Progenitor cell of endocrine pancreas (in vitro differentiated cells): Measurements from ENCODE around the gene ARHGAP10. TPM values are rescaled to one million over a fixed set of nuclear protein-coding genes. Genes with fewer than 3 reads are reported as not detected.

ENCODE experiments used
- DNase-seq: peaks from one replicate; pipeline ENCODE4 v3.0.0; 2021; ENCODE audit warnings: low spot score; ENCODE audit not compliant: unreplicated experiment
- H3K27ac Mint-ChIP-seq: 2 replicates; pipeline ENCODE4 v1.8.0; 2021; ENCODE audit warnings: mild to moderate bottlenecking, moderate library complexity, mixed read lengths
- H3K27me3 Mint-ChIP-seq: 2 replicates; pipeline ENCODE4 v1.8.0; 2021; ENCODE audit warnings: mixed read lengths
- H3K36me3 Mint-ChIP-seq: 2 replicates; pipeline ENCODE4 v1.8.0; 2022; ENCODE audit warnings: mixed read lengths; ENCODE audit not compliant: insufficient read depth
- H3K4me1 Mint-ChIP-seq: 2 replicates; pipeline ENCODE4 v1.8.0; 2021; ENCODE audit warnings: low read depth, mixed read lengths
- H3K4me3 Mint-ChIP-seq: 2 replicates; pipeline ENCODE4 v1.8.0; 2021; ENCODE audit warnings: low read depth, mild to moderate bottlenecking, moderate library complexity, mixed read lengths
- H3K9me3 Mint-ChIP-seq: 2 replicates; pipeline ENCODE4 v1.8.0; 2021; ENCODE audit warnings: low read depth, mixed read lengths
- CTCF ChIP-seq: fragments of 200-600 bp; sonication (generic); IDR thresholded peaks from one replicate; pipeline ENCODE4 v1.5.0; 2021; ENCODE audit warnings: antibody characterized with exemption, mild to moderate bottlenecking; ENCODE audit not compliant: unreplicated experiment
- total RNA-seq: library from RNA; stranded (reverse); gene quantifications from 2 replicates; pipeline ENCODE4 v1.2.1, GENCODE V29; 2021

The ARHGAP10 gene
- total RNA-seq, 1 donor from 2014 or later, result 11.0 TPM

DNA sequence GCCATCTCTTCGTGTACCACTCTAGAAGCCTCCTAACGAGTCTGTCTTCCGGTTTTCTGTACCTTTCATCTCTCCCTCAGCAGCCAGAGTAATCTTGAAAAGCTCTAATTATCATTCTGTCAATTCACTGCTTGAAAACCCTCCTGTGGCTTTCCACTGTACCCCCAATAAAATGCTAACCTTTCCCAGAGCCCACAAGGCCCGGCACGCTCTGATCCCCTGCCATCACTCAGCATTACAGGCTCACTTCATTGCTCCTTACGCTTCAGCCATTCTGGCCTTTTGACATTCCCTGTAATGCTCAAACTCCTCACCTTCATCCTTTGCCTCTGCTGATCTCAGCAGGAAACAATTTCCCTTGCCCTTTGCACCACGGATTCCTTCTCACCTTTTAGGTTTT, 112.9 kb downstream of the ARHGAP10 start:
- Mint-ChIP-seq H3K27me3 (no peaks in the 10 kb centered on the region), H3K9me3 (no peaks in the 10 kb centered on the region), H3K4me3 (no peak overlapping the region), H3K4me1 (no peaks in the 10 kb centered on the region), H3K27ac (no peak overlapping the region), H3K36me3 (no peaks in the 10 kb centered on the region)
- no peak for DNase-seq
- no peak for TF ChIP-seq CTCF

DNA sequence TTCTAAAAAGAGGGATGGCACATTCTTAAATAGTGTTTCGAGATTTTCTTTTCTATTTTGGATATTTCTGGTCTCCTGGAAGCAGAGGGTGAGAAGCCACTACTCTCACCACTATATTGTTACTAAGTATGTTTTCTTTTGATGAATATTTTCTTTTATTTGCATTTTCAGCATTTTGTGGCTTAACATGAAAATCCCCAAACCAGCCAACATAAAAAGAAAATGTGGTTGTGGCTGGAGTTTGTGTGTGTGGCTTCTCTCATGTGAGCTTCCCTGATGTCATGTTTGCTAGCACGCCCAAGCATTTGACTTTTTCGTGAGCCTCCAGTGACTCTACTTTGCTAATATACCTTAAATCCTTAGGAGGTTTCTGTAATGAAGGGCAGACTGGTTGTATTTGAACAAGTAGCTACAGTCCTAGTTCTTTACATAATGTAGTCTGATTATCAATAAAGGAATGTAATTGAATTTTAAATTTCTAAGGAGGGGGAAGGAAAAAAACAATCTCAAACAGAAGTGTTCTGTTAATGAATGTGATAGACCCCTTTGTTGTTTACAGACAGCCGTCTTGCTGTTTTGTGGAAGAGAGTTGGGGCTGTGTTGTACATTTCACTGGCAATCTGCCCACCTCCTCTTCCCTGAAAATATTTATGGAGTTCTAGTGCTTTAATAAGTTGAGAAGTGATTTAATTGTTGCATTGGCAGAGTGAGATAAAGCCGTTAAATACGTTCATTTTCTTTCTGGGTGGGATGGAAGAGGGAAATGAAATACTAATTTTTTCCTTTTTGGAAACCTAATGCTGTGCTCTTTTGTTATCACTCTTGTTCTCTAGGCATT, 114.6 kb downstream of the ARHGAP10 start:
- DNase-seq, result no peak
- no peak for TF ChIP-seq CTCF
- H3K4me3 Mint-ChIP-seq, result no peak overlapping the region
- H3K36me3 Mint-ChIP-seq, result peaks cover 2% of the 10 kb centered on the region
- no peaks in the 10 kb centered on the region for H3K27me3 Mint-ChIP-seq
- no peak overlapping the region for H3K27ac Mint-ChIP-seq
- no peaks in the 10 kb centered on the region for H3K4me1 Mint-ChIP-seq
- no peaks in the 10 kb centered on the region for H3K9me3 Mint-ChIP-seq

DNA sequence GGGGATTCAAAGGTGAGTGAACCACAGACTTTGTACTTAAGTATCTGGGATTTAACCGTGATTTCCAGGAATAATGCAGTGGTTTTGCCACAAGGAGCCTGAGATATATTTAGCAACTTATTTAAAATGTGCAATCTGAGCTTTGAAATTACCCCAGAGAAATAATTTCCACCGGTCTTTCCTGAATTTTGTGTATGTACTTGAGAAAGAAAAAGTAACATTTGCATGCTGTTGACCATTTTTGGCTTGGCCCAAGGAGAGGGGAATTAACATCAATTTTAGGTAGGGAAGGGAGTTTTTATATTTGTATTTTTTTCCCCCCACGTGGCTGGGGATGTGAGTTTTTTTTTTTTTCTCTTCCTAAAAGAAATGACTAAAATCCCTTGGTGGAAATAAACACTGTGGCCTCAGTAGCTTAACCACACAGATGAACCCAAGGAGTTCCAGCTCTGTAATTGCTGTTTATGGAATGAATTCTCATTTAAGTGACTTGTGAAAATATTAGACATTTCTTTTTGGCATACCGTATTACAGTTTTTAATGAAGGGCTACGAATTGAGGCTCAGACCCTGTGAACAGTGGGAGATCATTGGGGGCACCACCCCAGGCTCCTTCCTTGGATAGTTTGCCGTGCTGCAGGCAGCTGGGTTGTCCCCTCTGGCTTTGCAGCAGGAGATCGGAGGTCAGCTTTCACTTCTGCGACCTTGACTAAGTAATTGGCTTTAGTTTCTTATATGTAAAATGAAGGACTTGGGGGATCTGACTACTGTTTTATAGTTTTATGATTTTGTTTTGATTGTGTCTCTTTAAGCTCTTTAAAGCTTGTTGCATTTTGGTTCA, 116.1 kb downstream of the ARHGAP10 start:
- Mint-ChIP-seq H3K9me3 (no peaks in the 10 kb centered on the region), H3K27me3 (no peaks in the 10 kb centered on the region)

GRCh38 chr4:147848634-147849033, 116.7 kb downstream of the ARHGAP10 start:
- Mint-ChIP-seq H3K4me3 (no peak overlapping the region), H3K4me1 (no peaks in the 10 kb centered on the region), H3K27ac (no peak overlapping the region), H3K27me3 (no peaks in the 10 kb centered on the region), H3K9me3 (no peaks in the 10 kb centered on the region), H3K36me3 (peaks cover 2% of the 10 kb centered on the region)
- no peak for DNase-seq
- no peak for TF ChIP-seq CTCF

More for the DNA sequence above, 116.1 kb downstream of the ARHGAP10 start:
- no peak for DNase-seq
- Mint-ChIP-seq H3K4me1 (no peaks in the 10 kb centered on the region), H3K27ac (no peak overlapping the region), H3K4me3 (no peak overlapping the region), H3K36me3 (peaks cover 2% of the 10 kb centered on the region)
- no peak for TF ChIP-seq CTCF

- no peak overlapping the region for H3K27ac Mint-ChIP-seq
- H3K9me3 Mint-ChIP-seq, result no peaks in the 10 kb centered on the region
- H3K27me3 Mint-ChIP-seq, result no peaks in the 10 kb centered on the region
- H3K4me1 Mint-ChIP-seq, result peaks cover 1% of the 10 kb centered on the region
- no peak for DNase-seq
- H3K4me3 Mint-ChIP-seq, result no peak overlapping the region
- TF ChIP-seq CTCF, result no peak
- peaks cover 2% of the 10 kb centered on the region for H3K36me3 Mint-ChIP-seq
These were observed 119.2 kb downstream of the ARHGAP10 start for GRCh38 chr4:147851135-147851534.
